Measurements from ENCODE around the gene VWA5A. TPM values are rescaled to one million over a fixed set of nuclear protein-coding genes. Genes with fewer than 3 reads are reported as not detected.
"Not testable (repeated sequence)": the region's sequence is repeated elsewhere in the genome, so short reads cannot be mapped to it uniquely, and the experiment has no call there.

VWA5A gene
- total RNA-seq, 4 donors from 2014 or later, result 10.1 to 72.5 (median 37.2) TPM

DNA sequence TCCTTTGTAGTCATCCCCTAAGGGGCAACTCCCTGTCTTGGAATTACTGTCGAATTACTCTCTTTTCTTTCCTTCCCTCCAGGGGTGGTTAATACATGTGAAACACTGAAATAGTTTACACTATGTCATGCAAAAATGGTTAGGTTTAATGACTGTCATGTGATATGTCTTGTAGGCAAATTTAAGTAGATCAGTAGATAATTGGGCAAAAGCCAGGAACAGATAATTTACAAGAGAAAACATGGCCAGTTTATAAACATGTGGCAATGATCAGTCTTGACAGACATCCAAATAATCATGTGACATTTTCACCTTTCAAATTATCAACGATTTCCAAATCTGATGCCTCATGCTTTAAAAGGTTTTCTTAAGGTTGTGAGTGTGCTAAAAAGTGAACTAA is 3.9 kb downstream of the VWA5A start:
- Histone ChIP-seq H3K4me3 (no peak overlapping the region), H3K27ac (no peak overlapping the region), H3K36me3 (peaks cover 0 to 57% (median 20%) of the 10 kb centered on the region in 4 donors), H3K4me1 (peaks cover 3 to 19% (median 15%) of the 10 kb centered on the region in 4 donors), H3K27me3 (no peaks in the 10 kb centered on the region), H3K9me3 (no peaks in the 10 kb centered on the region)
- no peak for DNase-seq
- WGBS, 2 donors (ENCODE audit: low coverage in 1 of 2), result 70 to 85% methylated on average over 1 to 2 of the region's 2 CpGs
- TF ChIP-seq EP300 (IDR thresholded peaks at IDR 0.05; ENCODE audit: low read depth), result no peak
- no peak for TF ChIP-seq POLR2AphosphoS5 (IDR thresholded peaks at IDR 0.05)
- TF ChIP-seq POLR2A (IDR thresholded peaks at IDR 0.05), result no peak
- TF ChIP-seq, protein P1, sequence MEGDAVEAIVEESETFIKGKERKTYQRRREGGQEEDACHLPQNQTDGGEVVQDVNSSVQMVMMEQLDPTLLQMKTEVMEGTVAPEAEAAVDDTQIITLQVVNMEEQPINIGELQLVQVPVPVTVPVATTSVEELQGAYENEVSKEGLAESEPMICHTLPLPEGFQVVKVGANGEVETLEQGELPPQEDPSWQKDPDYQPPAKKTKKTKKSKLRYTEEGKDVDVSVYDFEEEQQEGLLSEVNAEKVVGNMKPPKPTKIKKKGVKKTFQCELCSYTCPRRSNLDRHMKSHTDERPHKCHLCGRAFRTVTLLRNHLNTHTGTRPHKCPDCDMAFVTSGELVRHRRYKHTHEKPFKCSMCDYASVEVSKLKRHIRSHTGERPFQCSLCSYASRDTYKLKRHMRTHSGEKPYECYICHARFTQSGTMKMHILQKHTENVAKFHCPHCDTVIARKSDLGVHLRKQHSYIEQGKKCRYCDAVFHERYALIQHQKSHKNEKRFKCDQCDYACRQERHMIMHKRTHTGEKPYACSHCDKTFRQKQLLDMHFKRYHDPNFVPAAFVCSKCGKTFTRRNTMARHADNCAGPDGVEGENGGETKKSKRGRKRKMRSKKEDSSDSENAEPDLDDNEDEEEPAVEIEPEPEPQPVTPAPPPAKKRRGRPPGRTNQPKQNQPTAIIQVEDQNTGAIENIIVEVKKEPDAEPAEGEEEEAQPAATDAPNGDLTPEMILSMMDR (IDR thresholded peaks at IDR 0.05), result no peak
- in situ Hi-C loops (cut with MboI; ENCODE audit: low pct_ligation_motif_present in 1 of 4, low pct_unique_long_range_greater_than_20kb in 1 of 4, low sequenced_read_pairs in 3 of 4), result no loop called here
- intact Hi-C loops (cut with DNase I; ENCODE audit: low total_unique reads), result no loop called here

DNA sequence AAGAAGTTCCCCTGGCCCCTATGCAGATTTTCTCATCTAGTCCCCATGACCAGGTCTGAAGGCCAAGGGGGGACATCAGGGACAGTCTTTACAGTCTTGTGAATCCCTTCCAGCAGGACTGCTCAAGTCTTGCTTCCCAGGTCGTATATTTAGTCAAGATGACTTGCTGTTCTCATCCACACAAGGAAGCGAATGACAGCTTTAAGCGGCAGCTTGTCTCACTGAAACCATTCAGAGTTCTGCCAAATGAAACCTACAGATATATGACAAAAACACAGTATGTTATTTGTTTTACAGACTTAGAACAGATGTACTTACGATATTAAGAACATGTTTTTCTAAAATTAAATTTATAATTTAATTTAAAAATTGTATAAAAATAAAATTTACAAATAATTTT is 5.6 kb downstream of the VWA5A start:
- H3K27me3 ChIP-seq, result no peaks in the 10 kb centered on the region
- H3K27ac ChIP-seq, result no peak overlapping the region
- in situ Hi-C loops (cut with MboI; ENCODE audit: low pct_ligation_motif_present in 1 of 4, low pct_unique_long_range_greater_than_20kb in 1 of 4, low sequenced_read_pairs in 3 of 4) (no loop called here), intact Hi-C loops (cut with DNase I; ENCODE audit: low total_unique reads) (no loop called here)
- H3K36me3 ChIP-seq, result peaks cover 0 to 73% (median 27%) of the 10 kb centered on the region in 4 donors
- 86 to 91% methylated on average over 3 to 4 of the region's 4 CpGs for WGBS, 2 donors (ENCODE audit: low coverage in 1 of 2)
- H3K9me3 ChIP-seq, result no peaks in the 10 kb centered on the region
- DNase-seq, result no peak
- H3K4me3 ChIP-seq, result no peak overlapping the region
- TF ChIP-seq EP300 (IDR thresholded peaks at IDR 0.05; ENCODE audit: low read depth), result no peak
- TF ChIP-seq, protein P1 (IDR thresholded peaks at IDR 0.05), result no peak
- TF ChIP-seq POLR2A (IDR thresholded peaks at IDR 0.05), result no peak
- TF ChIP-seq POLR2AphosphoS5 (IDR thresholded peaks at IDR 0.05), result no peak
- H3K4me1 ChIP-seq, result peaks cover 3 to 10% (median 7%) of the 10 kb centered on the region in 4 donors

DNA sequence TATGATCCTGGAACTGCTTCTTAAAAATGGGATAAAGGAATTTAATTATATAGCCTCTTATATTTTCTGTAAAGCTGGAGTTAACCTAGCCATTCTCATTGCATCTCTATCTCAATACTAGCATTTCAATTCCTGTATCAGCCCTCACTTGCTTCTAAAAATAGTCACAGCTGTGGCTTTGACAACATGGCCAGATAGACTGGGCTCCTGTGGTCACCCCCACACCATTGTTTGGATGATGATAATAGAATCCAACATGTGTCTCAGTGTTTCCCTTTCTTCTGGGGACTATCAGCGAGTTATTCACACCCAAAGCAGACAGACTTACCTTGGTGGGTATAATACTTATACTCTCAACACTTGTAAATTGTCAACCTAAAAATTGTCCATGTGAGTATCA is 6.9 kb downstream of the VWA5A start:
- Histone ChIP-seq H3K36me3 (peaks cover 0 to 78% (median 27%) of the 10 kb centered on the region in 4 donors), H3K4me3 (no peak overlapping the region), H3K27me3 (no peaks in the 10 kb centered on the region), H3K27ac (no peak overlapping the region), H3K4me1 (no peaks in the 10 kb centered on the region), H3K9me3 (no peaks in the 10 kb centered on the region)
- intact Hi-C loops (cut with DNase I; ENCODE audit: low total_unique reads) (no loop called here), in situ Hi-C loops (cut with MboI; ENCODE audit: low pct_ligation_motif_present in 1 of 4, low pct_unique_long_range_greater_than_20kb in 1 of 4, low sequenced_read_pairs in 3 of 4) (no loop called here)
- 43 to 83% methylated on average over 1 of the region's 1 CpG for WGBS, 2 donors (ENCODE audit: low coverage in 1 of 2)
- TF ChIP-seq EP300 (IDR thresholded peaks at IDR 0.05; ENCODE audit: low read depth), result no peak
- TF ChIP-seq POLR2AphosphoS5 (IDR thresholded peaks at IDR 0.05), result no peak
- TF ChIP-seq, protein P1 (IDR thresholded peaks at IDR 0.05), result no peak
- no peak for TF ChIP-seq POLR2A (IDR thresholded peaks at IDR 0.05)
- DNase-seq, result no peak

DNA sequence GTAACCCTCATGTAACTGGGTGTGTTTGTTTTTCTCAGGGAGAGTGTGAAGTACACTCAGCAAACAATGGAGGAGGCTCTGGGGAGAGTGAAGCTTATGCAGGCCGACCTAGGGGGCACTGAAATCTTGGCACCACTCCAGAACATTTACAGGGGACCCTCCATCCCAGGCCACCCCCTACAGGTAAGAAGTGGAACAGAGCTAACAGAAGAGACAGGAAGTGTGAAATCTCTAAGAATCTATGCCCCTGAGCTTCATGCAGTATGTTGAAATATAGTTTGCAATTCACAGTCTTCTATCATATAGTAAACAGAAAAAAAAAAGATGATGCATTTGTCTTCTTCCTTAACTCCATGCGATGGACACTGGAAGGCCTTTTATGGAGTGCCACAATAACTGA is 8.4 kb downstream of the VWA5A start:
- H3K9me3 ChIP-seq, result no peaks in the 10 kb centered on the region
- in situ Hi-C loops (cut with MboI; ENCODE audit: low pct_ligation_motif_present in 1 of 4, low pct_unique_long_range_greater_than_20kb in 1 of 4, low sequenced_read_pairs in 3 of 4) (no loop called here), intact Hi-C loops (cut with DNase I; ENCODE audit: low total_unique reads) (no loop called here)
- no peak overlapping the region for H3K27ac ChIP-seq
- H3K27me3 ChIP-seq, result no peaks in the 10 kb centered on the region
- peaks cover 0 to 69% (median 24%) of the 10 kb centered on the region in 4 donors for H3K36me3 ChIP-seq
- no peak for DNase-seq
- TF ChIP-seq, protein P1 (IDR thresholded peaks at IDR 0.05), result no peak
- TF ChIP-seq EP300 (IDR thresholded peaks at IDR 0.05; ENCODE audit: low read depth) (no peak), POLR2AphosphoS5 (IDR thresholded peaks at IDR 0.05) (no peak), POLR2A (IDR thresholded peaks at IDR 0.05) (no peak)
- 49 to 100% methylated on average over 1 to 2 of the region's 2 CpGs for WGBS, 2 donors (ENCODE audit: low coverage in 1 of 2)
- no peak overlapping the region for H3K4me3 ChIP-seq
- no peaks in the 10 kb centered on the region for H3K4me1 ChIP-seq

DNA sequence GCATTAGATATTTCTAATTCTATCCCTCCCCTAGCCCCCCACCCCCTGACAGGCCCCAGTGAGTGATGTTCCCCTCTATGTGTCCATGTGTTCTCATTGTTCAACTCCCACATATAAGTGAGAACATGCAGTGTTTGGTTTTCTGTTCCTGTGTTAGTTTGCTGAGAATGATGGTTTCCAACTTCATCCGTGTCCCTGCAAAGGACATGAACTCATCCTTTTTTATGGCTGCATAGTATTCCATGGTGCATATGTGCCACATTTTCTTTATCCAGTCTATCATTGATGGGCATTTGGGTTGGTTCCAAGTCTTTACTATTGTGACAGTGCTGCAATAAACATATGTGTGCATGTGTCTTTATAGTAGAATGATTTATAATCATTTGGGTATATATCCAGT is 11.9 kb downstream of the VWA5A start:
- H3K4me3 ChIP-seq; in situ Hi-C loops (cut with MboI; ENCODE audit: low pct_ligation_motif_present in 1 of 4, low pct_unique_long_range_greater_than_20kb in 1 of 4, low sequenced_read_pairs in 3 of 4); H3K9me3 ChIP-seq; H3K27ac ChIP-seq; DNase-seq; H3K4me1 ChIP-seq; intact Hi-C loops (cut with DNase I; ENCODE audit: low total_unique reads); H3K27me3 ChIP-seq: not testable (repeated sequence)
- peaks cover 0 to 40% (median 15%) of the 10 kb centered on the region in 4 donors for H3K36me3 ChIP-seq
- 100% methylated on average over 1 of the region's 1 CpG for WGBS, 2 donors (ENCODE audit: low coverage in 1 of 2)
